Testis (tissue), 3 donors: Measurements from ENCODE around the gene KCNAB2. TPM values are rescaled to one million over a fixed set of nuclear protein-coding genes. Genes with fewer than 3 reads are reported as not detected.

Source experiments
- DNase-seq: peaks from one replicate; pipeline ENCODE4 v3.0.0-alpha.2; 2019
- H3K27ac ChIP-seq, 2 donors: fragments of 200-600 bp; sonication (generic); one replicate each; pipeline ENCODE4 v1.5.1; 2019
- H3K27me3 ChIP-seq: fragments of 200-600 bp; sonication (generic); one replicate; pipeline ENCODE4 v1.5.1; 2019
- H3K36me3 ChIP-seq: fragments of 200-600 bp; sonication (generic); one replicate; pipeline ENCODE4 v1.5.1; 2017; ENCODE audit warnings: low read depth; ENCODE audit errors: missing control alignments
- H3K4me1 ChIP-seq: fragments of 200-600 bp; sonication (generic); one replicate; pipeline ENCODE4 v1.5.1; 2019
- H3K4me3 ChIP-seq, 2 donors: fragments of 200-600 bp; sonication (generic); one replicate each; pipeline ENCODE4 v1.5.1; 2017 to 2019
- H3K9me3 ChIP-seq: fragments of 200-600 bp; sonication (generic); one replicate; pipeline ENCODE4 v1.5.1; 2017
- POLR2A ChIP-seq: fragments of 450-650 bp; IDR thresholded peaks from one replicate; pipeline ENCODE4 v1.6.1; 2017; ENCODE audit warnings: antibody characterized with exemption, mild to moderate bottlenecking, moderate library complexity
- WGBS, 2 donors: methylation state at CpG; one replicate each; pipeline ENCODE4 v1.1.5; 2018; 5-methylcytosine and 5-hydroxymethylcytosine counted together
- intact Hi-C: fragments of 100-400 bp; cut with DNase I; formaldehyde crosslinking; loops from one replicate; pipeline ENCODE4 v1.15.1; 2023; ENCODE audit warnings: low total_unique reads
- polyA plus RNA-seq: library from polyadenylated mRNA; stranded (reverse); fragments of 350-450 nt; fragmentation: Illumina TruSeq; extraction: RNeasy Lipid Tissue Mini Kit (QIAGEN cat#74804); gene quantifications from one replicate; pipeline ENCODE4 v1.2.3, GENCODE V29; 2014; ENCODE audit warnings: low read depth, low replicate concordance; ENCODE audit not compliant: insufficient read depth
- total RNA-seq, 2 donors: library from RNA; depleted of rRNA; stranded (reverse); fragments of >200 nt; gene quantifications; one replicate each; pipeline ENCODE4 v1.2.3, GENCODE V29; 2016
- TF ChIP-seq, protein P1 (sequence below), 3 experiments: fragments of 450-650 bp in 2 of 3; fragments of 200-600 bp in 1 of 3; sonication (generic) in 1 of 3; IDR thresholded peaks; one replicate each; pipeline ENCODE4 v1.5.1; 2016 to 2019; ENCODE audit warnings: antibody characterized with exemption in 3 of 3, mild to moderate bottlenecking in 2 of 3, moderate library complexity in 1 of 3

The KCNAB2 gene
- total and polyA plus RNA-seq, 3 donors from 2014 or later, result 9.0 to 9.8 (median 9.3) TPM

DNA sequence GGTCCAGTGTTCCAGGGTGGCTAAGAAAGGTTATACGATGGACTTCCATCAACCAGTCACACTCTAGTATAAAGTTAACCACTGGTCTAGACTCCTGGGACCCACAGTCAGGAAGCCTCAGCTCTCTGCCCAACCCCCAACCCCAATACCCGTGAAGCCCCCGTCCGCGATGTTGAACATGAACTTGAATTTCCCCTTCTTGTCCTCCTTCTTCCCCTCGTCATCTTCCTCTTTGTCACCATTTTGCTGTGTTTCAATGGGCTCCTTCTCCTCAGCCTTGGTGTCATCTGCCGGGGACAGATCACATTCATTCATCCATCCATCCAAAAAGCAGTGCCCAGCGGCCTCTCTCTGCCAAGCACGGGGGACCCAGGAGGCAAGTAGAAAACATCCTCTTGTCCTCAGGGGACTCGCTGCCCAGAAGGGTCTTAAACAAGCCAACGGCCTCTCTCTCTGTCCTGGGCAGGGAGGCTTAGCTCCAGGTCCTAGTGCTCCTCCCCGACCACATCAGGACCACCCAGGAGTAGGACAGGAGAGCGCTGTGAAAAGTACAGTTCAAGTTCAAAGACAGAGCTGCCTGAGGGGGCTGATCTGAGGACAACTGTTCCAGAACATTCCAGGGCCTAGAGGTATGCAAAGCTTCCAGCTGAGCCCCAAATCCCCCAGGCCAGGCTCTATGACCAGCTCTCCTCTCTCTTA is 66.5 kb downstream of the KCNAB2 start:
- intact Hi-C loops, result no loop called here
- H3K4me3 ChIP-seq, result no peak overlapping the region
- H3K27me3 ChIP-seq, result no peaks in the 10 kb centered on the region
- H3K36me3 ChIP-seq, result no peaks in the 10 kb centered on the region
- WGBS, 2 donors, result 74 to 78% methylated on average over 13 of the region's 13 CpGs
- no peaks in the 10 kb centered on the region for H3K4me1 ChIP-seq
- H3K9me3 ChIP-seq, result no peaks in the 10 kb centered on the region
- no peak for TF ChIP-seq POLR2A
- TF ChIP-seq, protein P1, sequence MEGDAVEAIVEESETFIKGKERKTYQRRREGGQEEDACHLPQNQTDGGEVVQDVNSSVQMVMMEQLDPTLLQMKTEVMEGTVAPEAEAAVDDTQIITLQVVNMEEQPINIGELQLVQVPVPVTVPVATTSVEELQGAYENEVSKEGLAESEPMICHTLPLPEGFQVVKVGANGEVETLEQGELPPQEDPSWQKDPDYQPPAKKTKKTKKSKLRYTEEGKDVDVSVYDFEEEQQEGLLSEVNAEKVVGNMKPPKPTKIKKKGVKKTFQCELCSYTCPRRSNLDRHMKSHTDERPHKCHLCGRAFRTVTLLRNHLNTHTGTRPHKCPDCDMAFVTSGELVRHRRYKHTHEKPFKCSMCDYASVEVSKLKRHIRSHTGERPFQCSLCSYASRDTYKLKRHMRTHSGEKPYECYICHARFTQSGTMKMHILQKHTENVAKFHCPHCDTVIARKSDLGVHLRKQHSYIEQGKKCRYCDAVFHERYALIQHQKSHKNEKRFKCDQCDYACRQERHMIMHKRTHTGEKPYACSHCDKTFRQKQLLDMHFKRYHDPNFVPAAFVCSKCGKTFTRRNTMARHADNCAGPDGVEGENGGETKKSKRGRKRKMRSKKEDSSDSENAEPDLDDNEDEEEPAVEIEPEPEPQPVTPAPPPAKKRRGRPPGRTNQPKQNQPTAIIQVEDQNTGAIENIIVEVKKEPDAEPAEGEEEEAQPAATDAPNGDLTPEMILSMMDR (IDR thresholded peaks at IDR 0.05), result no peak
- DNase-seq, result no peak
- no peak overlapping the region for H3K27ac ChIP-seq

DNA sequence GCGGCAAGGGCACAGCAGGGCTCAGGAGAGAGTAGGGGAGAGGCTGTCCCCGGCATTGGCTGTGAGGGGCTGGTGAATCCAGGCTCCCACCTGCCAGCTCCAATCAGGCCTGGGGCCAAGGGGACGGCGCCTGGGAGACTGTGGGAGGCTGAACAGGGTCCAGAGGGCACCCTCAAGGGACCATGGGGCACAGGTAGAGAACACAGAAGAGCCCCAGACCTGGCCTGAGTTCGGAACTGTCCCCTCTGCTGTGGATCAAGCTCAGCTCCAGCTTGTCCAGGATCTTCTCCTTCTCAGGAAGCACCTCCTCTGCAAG is 67.0 kb downstream of the KCNAB2 start:
- no peak overlapping the region for H3K4me3 ChIP-seq
- WGBS, 2 donors, result 51 to 62% methylated on average over 5 of the region's 5 CpGs
- DNase-seq, result no peak
- H3K4me1 ChIP-seq, result no peaks in the 10 kb centered on the region
- TF ChIP-seq, protein P1 (IDR thresholded peaks at IDR 0.05), result no peak
- TF ChIP-seq POLR2A, result no peak
- no peaks in the 10 kb centered on the region for H3K36me3 ChIP-seq
- intact Hi-C loops, result no loop called here
- H3K9me3 ChIP-seq, result no peaks in the 10 kb centered on the region
- H3K27ac ChIP-seq, result no peak overlapping the region
- no peaks in the 10 kb centered on the region for H3K27me3 ChIP-seq

DNA sequence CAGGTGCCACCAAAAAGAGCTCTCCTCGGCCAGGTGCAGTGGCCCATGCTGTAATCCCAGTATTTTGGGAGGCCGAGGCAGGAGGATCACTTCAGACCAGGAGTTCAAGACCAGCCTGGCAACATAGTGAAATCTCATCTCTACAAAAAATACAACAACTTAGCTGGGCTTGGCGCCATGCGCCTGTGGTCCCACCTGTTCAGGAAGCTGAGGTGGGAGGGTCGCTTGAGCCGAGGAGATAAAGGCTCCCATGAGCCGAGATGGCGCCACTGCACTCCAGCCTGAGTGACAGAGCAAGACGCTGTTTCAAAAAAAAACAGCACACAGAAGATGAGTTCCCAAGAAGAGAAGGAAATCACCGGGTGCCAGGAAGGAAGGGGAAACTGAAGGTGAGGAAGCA is 67.4 kb downstream of the KCNAB2 start:
- TF ChIP-seq, protein P1 (IDR thresholded peaks at IDR 0.05), result no peak
- TF ChIP-seq POLR2A, result no peak
- H3K9me3 ChIP-seq, result no peaks in the 10 kb centered on the region
- 80 to 85% methylated on average over 10 of the region's 10 CpGs for WGBS, 2 donors
- intact Hi-C loops, result no loop called here
- H3K27me3 ChIP-seq, result no peaks in the 10 kb centered on the region
- no peak overlapping the region for H3K27ac ChIP-seq
- H3K36me3 ChIP-seq, result no peaks in the 10 kb centered on the region
- H3K4me3 ChIP-seq, result no peak overlapping the region
- H3K4me1 ChIP-seq, result no peaks in the 10 kb centered on the region
- DNase-seq, result no peak

DNA sequence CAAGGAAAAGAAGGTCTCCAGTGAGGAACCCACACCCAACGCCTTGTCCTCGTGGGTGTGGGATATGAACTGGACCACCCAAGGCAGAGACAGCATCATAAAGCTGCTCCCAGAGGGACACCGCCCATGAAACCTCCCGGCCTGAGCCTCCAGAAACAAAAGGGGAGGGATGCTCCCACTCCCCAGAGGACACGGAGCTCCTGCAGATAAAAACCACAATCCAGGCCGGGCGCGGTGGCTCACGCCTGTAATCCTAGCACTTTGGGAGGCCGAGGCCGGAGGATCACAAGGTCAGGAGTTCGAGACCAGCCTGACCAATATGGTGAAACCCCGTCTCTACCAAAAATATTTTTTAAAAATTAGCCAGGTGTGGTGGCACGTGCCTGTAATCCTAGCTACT is 68.1 kb downstream of the KCNAB2 start:
- Histone ChIP-seq H3K27me3 (no peaks in the 10 kb centered on the region), H3K4me3 (no peak overlapping the region), H3K27ac (no peak overlapping the region), H3K4me1 (no peaks in the 10 kb centered on the region), H3K9me3 (no peaks in the 10 kb centered on the region), H3K36me3 (no peaks in the 10 kb centered on the region)
- 80 to 87% methylated on average over 8 to 14 of the region's 14 CpGs for WGBS, 2 donors
- no peak for TF ChIP-seq POLR2A
- no peak for DNase-seq
- intact Hi-C loops, result no loop called here

DNA sequence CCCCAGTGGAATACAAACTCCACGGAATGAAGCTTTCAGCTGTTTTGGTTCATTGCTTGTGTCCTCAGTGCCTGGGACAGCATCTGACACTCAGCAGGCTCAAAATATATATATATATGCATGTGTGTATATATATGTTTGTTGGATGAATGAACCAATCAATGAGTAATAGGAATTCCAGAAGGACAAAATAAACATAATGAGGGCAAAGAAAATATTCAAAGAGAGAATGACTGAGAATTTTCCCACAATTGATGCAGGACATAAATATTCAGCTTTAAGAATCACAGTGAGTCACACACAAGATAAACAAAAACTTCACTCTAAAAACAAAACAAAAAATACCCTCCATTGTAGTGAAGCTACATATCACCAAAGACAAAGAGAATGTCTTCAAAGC is 70.4 kb downstream of the KCNAB2 start:
- Histone ChIP-seq H3K27me3 (no peaks in the 10 kb centered on the region), H3K4me1 (no peaks in the 10 kb centered on the region), H3K27ac (no peak overlapping the region), H3K9me3 (no peaks in the 10 kb centered on the region), H3K4me3 (no peak overlapping the region), H3K36me3 (no peaks in the 10 kb centered on the region)
- WGBS, 2 donors, result 70 to 71% methylated on average over 1 of the region's 1 CpG
- intact Hi-C loops, result no loop called here
- TF ChIP-seq, protein P1 (IDR thresholded peaks at IDR 0.05), result no peak
- TF ChIP-seq POLR2A, result no peak
- no peak for DNase-seq
